Measurements from ENCODE around the gene KIF26B.
"Not testable (repeated sequence)": the region's sequence is repeated elsewhere in the genome, so short reads cannot be mapped to it uniquely, and the experiment has no call there.

KIF26B gene

GRCh38 chr1:245353915-245354775 is 199.4 kb downstream of the KIF26B start:
- Histone ChIP-seq H3K79me2 (ENCODE audit: low read length) (no peaks in the 10 kb centered on the region), H3K27me3 (ENCODE audit: low read depth, low read length) (peaks cover 33% of the 10 kb centered on the region), H3K27ac (ENCODE audit: low read length) (no peak overlapping the region), H3K4me2 (ENCODE audit: low read length) (no peak overlapping the region), H3K9ac (ENCODE audit: low read length) (no peak overlapping the region), H3K9me3 (ENCODE audit: insufficient read depth, low read length) (no peaks in the 10 kb centered on the region), H4K20me1 (ENCODE audit: insufficient read depth, low read length) (no peaks in the 10 kb centered on the region), H3K36me3 (replicated peaks; ENCODE audit: low read depth, low read length) (no peaks in the 10 kb centered on the region), H2AFZ (ENCODE audit: low read depth, low read length) (no peak overlapping the region), H3K4me3 (ENCODE audit: low read length) (no peak overlapping the region), H3K4me1 (ENCODE audit: low read length) (no peaks in the 10 kb centered on the region)
- no peak for TF ChIP-seq CTCF (IDR thresholded peaks at IDR 0.05; ENCODE audit: low read depth, low read length)
- TF ChIP-seq EZH2phosphoT487 (IDR thresholded peaks at IDR 0.05; ENCODE audit: low read depth): no peak

GRCh38 chr1:245355851-245356630 is 201.3 kb downstream of the KIF26B start:
- not testable (repeated sequence) for H2AFZ ChIP-seq (ENCODE audit: low read depth, low read length); H3K9ac ChIP-seq (ENCODE audit: low read length); H4K20me1 ChIP-seq (ENCODE audit: insufficient read depth, low read length); H3K4me1 ChIP-seq (ENCODE audit: low read length); H3K4me2 ChIP-seq (ENCODE audit: low read length); H3K4me3 ChIP-seq (ENCODE audit: low read length); H3K36me3 ChIP-seq (replicated peaks; ENCODE audit: low read depth, low read length); H3K79me2 ChIP-seq (ENCODE audit: low read length); H3K27ac ChIP-seq (ENCODE audit: low read length); H3K9me3 ChIP-seq (ENCODE audit: insufficient read depth, low read length)
- peaks cover 27% of the 10 kb centered on the region for H3K27me3 ChIP-seq (ENCODE audit: low read depth, low read length)

- H3K9ac ChIP-seq (ENCODE audit: low read length): no peak overlapping the region
- no peak overlapping the region for H3K27ac ChIP-seq (ENCODE audit: low read length)
- no peaks in the 10 kb centered on the region for H3K9me3 ChIP-seq (ENCODE audit: insufficient read depth, low read length)
- H3K27me3 ChIP-seq (ENCODE audit: low read depth, low read length): peaks cover 26% of the 10 kb centered on the region
- H3K4me3 ChIP-seq (ENCODE audit: low read length): no peak overlapping the region
- no peaks in the 10 kb centered on the region for H4K20me1 ChIP-seq (ENCODE audit: insufficient read depth, low read length)
- H2AFZ ChIP-seq (ENCODE audit: low read depth, low read length): no peak overlapping the region
- no peak overlapping the region for H3K4me2 ChIP-seq (ENCODE audit: low read length)
- H3K36me3 ChIP-seq (replicated peaks; ENCODE audit: low read depth, low read length): no peaks in the 10 kb centered on the region
- TF ChIP-seq CTCF (IDR thresholded peaks at IDR 0.05; ENCODE audit: low read depth, low read length) (no peak), EZH2phosphoT487 (IDR thresholded peaks at IDR 0.05; ENCODE audit: low read depth) (no peak)
- H3K4me1 ChIP-seq (ENCODE audit: low read length): no peaks in the 10 kb centered on the region
- H3K79me2 ChIP-seq (ENCODE audit: low read length): no peaks in the 10 kb centered on the region
Observed at GRCh38 chr1:245356891-245357585, 202.3 kb downstream of the KIF26B start.

GRCh38 chr1:245359101-245359680 is 204.4 kb downstream of the KIF26B start:
- H3K27ac ChIP-seq (ENCODE audit: low read length); H3K4me1 ChIP-seq (ENCODE audit: low read length); H3K9ac ChIP-seq (ENCODE audit: low read length); H3K9me3 ChIP-seq (ENCODE audit: insufficient read depth, low read length); H3K4me3 ChIP-seq (ENCODE audit: low read length); H4K20me1 ChIP-seq (ENCODE audit: insufficient read depth, low read length); H2AFZ ChIP-seq (ENCODE audit: low read depth, low read length); H3K36me3 ChIP-seq (replicated peaks; ENCODE audit: low read depth, low read length); H3K79me2 ChIP-seq (ENCODE audit: low read length); H3K4me2 ChIP-seq (ENCODE audit: low read length): not testable (repeated sequence)
- peaks cover 20% of the 10 kb centered on the region; the same call in 1 of the 2 replicates for H3K27me3 ChIP-seq (ENCODE audit: low read depth, low read length)

Data from OCI-LY3 (cell line).